ENCODE data around the gene LCN2. TPM values are rescaled to one million over a fixed set of nuclear protein-coding genes. Genes with fewer than 3 reads are reported as not detected.
"Not testable (repeated sequence)": the region's sequence is repeated elsewhere in the genome, so short reads cannot be mapped to it uniquely, and the experiment has no call there.

The LCN2 gene
- total RNA-seq, 2 donors from 2014 or later, result 9.3 TPM; not detected in 1

GRCh38 chr9:128107468-128108268 lies 41.6 kb upstream of the LCN2 start:
- Mint-ChIP-seq H3K4me3 (no peak overlapping the region), H3K27ac (no peak overlapping the region)
- no peak for DNase-seq

GRCh38 chr9:128108269-128109049 lies 40.8 kb upstream of the LCN2 start:
- H3K4me3 Mint-ChIP-seq, result no peak overlapping the region
- H3K27me3 Mint-ChIP-seq, result no peaks in the 10 kb centered on the region
- peaks cover 5% of the 10 kb centered on the region for H3K36me3 Mint-ChIP-seq (ENCODE audit: low read depth)
- H3K27ac Mint-ChIP-seq, result no peak overlapping the region
- ATAC-seq (no peak), DNase-seq (no peak)
- peaks cover 7% of the 10 kb centered on the region for H3K4me1 Mint-ChIP-seq
- H3K9me3 ChIP-seq (ENCODE audit: control insufficient read depth, low read length, poor library complexity, severe bottlenecking), result no peaks in the 10 kb centered on the region

More at GRCh38 chr9:128107468-128108268, 41.6 kb upstream of the LCN2 start:
- H3K36me3 Mint-ChIP-seq (ENCODE audit: low read depth), result peaks cover 6% of the 10 kb centered on the region
- ATAC-seq, result no peak
- peaks cover 15% of the 10 kb centered on the region for H3K4me1 Mint-ChIP-seq
- no peaks in the 10 kb centered on the region for H3K27me3 Mint-ChIP-seq
- H3K9me3 ChIP-seq (ENCODE audit: control insufficient read depth, low read length, poor library complexity, severe bottlenecking), result no peaks in the 10 kb centered on the region

GRCh38 chr9:128109050-128109709 lies 40.1 kb upstream of the LCN2 start:
- Mint-ChIP-seq H3K36me3 (ENCODE audit: low read depth) (peaks cover 5% of the 10 kb centered on the region), H3K27me3 (no peaks in the 10 kb centered on the region), H3K4me3 (no peak overlapping the region), H3K4me1 (peaks cover 6% of the 10 kb centered on the region), H3K27ac (no peak overlapping the region)
- H3K9me3 ChIP-seq (ENCODE audit: control insufficient read depth, low read length, poor library complexity, severe bottlenecking), result no peaks in the 10 kb centered on the region
- ATAC-seq (no peak), DNase-seq (peak in 1 of 3 donors; percentile 5)

- not testable (repeated sequence) for H3K4me1 Mint-ChIP-seq; ATAC-seq; H3K4me3 Mint-ChIP-seq; H3K27me3 Mint-ChIP-seq; H3K9me3 ChIP-seq (ENCODE audit: control insufficient read depth, low read length, poor library complexity, severe bottlenecking); H3K36me3 Mint-ChIP-seq (ENCODE audit: low read depth)
- peak overlapping the region; percentile 80 for H3K27ac Mint-ChIP-seq
- DNase-seq, result peak in 1 of 3 donors; percentile 2
Observed at GRCh38 chr9:128111726-128112125, 37.5 kb upstream of the LCN2 start.

GRCh38 chr9:128113526-128114325 lies 35.5 kb upstream of the LCN2 start:
- ATAC-seq (no peak), DNase-seq (no peak)
- peaks cover 11% of the 10 kb centered on the region for H3K4me1 Mint-ChIP-seq
- peak overlapping the region; percentile 53 for H3K27ac Mint-ChIP-seq
- no peak overlapping the region for H3K4me3 Mint-ChIP-seq
- no peaks in the 10 kb centered on the region for H3K9me3 ChIP-seq (ENCODE audit: control insufficient read depth, low read length, poor library complexity, severe bottlenecking)
- H3K27me3 Mint-ChIP-seq, result no peaks in the 10 kb centered on the region
- H3K36me3 Mint-ChIP-seq (ENCODE audit: low read depth), result peaks cover 3% of the 10 kb centered on the region

- H3K36me3 Mint-ChIP-seq (ENCODE audit: low read depth), result peaks cover 2% of the 10 kb centered on the region
- H3K9me3 ChIP-seq (ENCODE audit: control insufficient read depth, low read length, poor library complexity, severe bottlenecking), result no peaks in the 10 kb centered on the region
- DNase-seq, result no peak
- H3K4me3 Mint-ChIP-seq, result no peak overlapping the region
- no peak overlapping the region for H3K27ac Mint-ChIP-seq
- no peak for ATAC-seq
- H3K4me1 Mint-ChIP-seq, result peaks cover 9% of the 10 kb centered on the region
- H3K27me3 Mint-ChIP-seq, result no peaks in the 10 kb centered on the region
Observed at GRCh38 chr9:128114326-128115186, 34.7 kb upstream of the LCN2 start.

GRCh38 chr9:128115187-128116103 lies 33.8 kb upstream of the LCN2 start:
- H3K9me3 ChIP-seq (ENCODE audit: control insufficient read depth, low read length, poor library complexity, severe bottlenecking), result no peaks in the 10 kb centered on the region
- DNase-seq (peak in 1 of 3 donors; percentile 4), ATAC-seq (peak; percentile 65)
- H3K4me1 Mint-ChIP-seq, result peaks cover 8% of the 10 kb centered on the region
- no peaks in the 10 kb centered on the region for H3K27me3 Mint-ChIP-seq
- no peak overlapping the region for H3K4me3 Mint-ChIP-seq
- no peaks in the 10 kb centered on the region for H3K36me3 Mint-ChIP-seq (ENCODE audit: low read depth)
- H3K27ac Mint-ChIP-seq, result peak overlapping the region; percentile 59

- H3K4me3 Mint-ChIP-seq, result no peak overlapping the region
- peaks cover 8% of the 10 kb centered on the region for H3K4me1 Mint-ChIP-seq
- DNase-seq (peak in 1 of 3 donors; percentile 4), ATAC-seq (no peak)
- peak overlapping the region; percentile 84 for H3K27ac Mint-ChIP-seq
- H3K27me3 Mint-ChIP-seq, result no peaks in the 10 kb centered on the region
- H3K36me3 Mint-ChIP-seq (ENCODE audit: low read depth), result no peaks in the 10 kb centered on the region
- H3K9me3 ChIP-seq (ENCODE audit: control insufficient read depth, low read length, poor library complexity, severe bottlenecking), result no peaks in the 10 kb centered on the region
Observed at GRCh38 chr9:128116104-128117083, 32.9 kb upstream of the LCN2 start.

- no peaks in the 10 kb centered on the region for H3K27me3 Mint-ChIP-seq
- no peaks in the 10 kb centered on the region for H3K9me3 ChIP-seq (ENCODE audit: control insufficient read depth, low read length, poor library complexity, severe bottlenecking)
- ATAC-seq (peak; percentile 89), DNase-seq (peak; percentile 90 to 99 (median 98))
- peak overlapping the region; percentile 84 for H3K27ac Mint-ChIP-seq
- H3K4me3 Mint-ChIP-seq, result peak overlapping the region; percentile 52
- H3K36me3 Mint-ChIP-seq (ENCODE audit: low read depth), result no peaks in the 10 kb centered on the region
- H3K4me1 Mint-ChIP-seq, result peaks cover 8% of the 10 kb centered on the region
Observed at GRCh38 chr9:128117613-128118471, 31.4 kb upstream of the LCN2 start.

- no peaks in the 10 kb centered on the region for H3K9me3 ChIP-seq (ENCODE audit: control insufficient read depth, low read length, poor library complexity, severe bottlenecking)
- ATAC-seq (no peak), DNase-seq (peak in 1 of 3 donors; percentile 1)
- Mint-ChIP-seq H3K27me3 (no peaks in the 10 kb centered on the region), H3K4me1 (peaks cover 8% of the 10 kb centered on the region), H3K27ac (peak overlapping the region; percentile 84), H3K4me3 (no peak overlapping the region), H3K36me3 (ENCODE audit: low read depth) (no peaks in the 10 kb centered on the region)
Observed at GRCh38 chr9:128118472-128118857, 30.8 kb upstream of the LCN2 start.
